GM18861 (cell line): Measurements from ENCODE around the gene TMEM121.
"Not testable (repeated sequence)": the region's sequence is repeated elsewhere in the genome, so short reads cannot be mapped to it uniquely, and the experiment has no call there.

Source experiments
- ATAC-seq: cut with Tn5 transposase; IDR thresholded peaks from one replicate; pipeline ENCODE4 v1.9.1; 2021; ENCODE audit not compliant: unreplicated experiment

The TMEM121 gene

DNA sequence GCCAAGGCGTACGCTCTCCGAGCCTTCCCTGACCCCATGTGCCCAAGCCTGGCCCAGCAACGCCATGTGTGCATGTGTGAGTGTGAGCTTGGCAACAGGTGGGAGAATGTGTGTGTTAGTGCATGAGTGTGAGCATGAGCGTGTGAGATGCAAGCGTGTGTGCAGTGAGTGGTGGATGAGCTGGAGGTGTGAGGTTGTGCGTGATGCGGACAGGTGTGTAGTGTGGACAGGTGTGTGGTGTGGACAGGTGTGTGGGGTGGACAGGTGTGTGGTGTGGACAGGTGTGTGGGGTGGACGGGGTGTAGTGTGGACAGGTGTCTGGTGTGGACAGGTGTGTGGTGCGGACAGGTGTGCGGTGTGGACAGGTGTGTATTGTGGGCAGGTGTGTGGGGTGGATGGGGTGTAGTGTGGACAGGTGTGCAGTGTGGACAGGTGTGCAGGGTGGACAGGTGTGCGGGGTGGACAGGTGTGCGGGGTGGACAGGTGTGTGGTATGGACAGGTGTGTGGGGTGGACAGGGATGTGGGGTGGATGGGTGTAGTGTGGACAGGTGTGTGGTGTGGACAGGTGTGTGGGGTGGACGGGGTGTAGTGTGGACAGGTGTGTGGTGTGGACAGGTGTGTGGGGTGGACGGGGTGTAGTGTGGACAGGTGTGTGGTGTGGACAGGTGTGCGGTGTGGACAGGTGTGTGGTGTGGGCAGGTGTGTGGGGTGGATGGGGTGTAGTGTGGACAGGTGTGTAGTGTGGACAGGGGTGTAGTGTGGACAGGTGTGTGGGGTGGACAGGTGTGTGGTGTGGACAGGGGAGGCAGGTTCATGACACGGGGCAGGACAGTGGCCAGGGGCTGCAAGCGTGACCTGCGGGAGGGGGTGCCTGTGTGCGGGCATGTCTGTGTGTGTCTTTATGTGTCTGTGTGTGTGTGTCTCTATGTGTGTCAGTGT, 41.1 kb downstream of the TMEM121 start:
- ATAC-seq = not testable (repeated sequence)

DNA sequence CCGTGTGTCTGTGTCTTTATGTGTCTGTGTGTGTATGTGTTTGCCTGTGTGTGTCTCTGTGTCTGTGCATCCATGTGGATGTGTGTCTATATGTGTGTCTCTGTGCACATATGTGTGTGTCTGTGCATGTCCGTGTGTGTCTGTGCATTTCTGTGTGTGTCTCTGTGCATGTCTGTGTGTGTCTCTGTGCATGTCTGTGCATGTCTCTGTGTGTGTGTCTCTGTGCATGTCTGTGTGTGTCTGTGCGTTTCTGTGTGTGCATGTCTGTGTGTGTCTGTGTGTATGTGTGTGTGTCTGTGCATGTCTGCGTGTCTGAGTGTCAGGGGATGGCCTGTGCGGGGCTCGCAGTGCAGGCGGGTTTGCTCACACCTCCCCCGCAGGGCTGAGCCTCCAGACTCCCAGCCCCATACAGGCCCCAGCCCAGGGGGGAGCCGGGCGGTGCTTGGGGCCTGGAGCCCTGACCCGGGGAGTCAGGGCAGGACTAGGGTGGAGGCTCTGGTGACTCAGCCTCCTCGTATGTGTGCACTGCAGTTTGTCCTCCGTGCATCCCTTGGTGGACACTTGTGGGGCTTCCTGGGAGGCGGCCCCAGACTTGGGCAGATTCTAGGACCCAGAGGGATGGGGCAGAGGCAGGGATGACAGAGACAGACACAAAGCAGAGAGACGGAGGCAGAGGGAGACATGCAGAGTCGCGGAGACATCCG, 41.9 kb downstream of the TMEM121 start:
- ATAC-seq = not testable (repeated sequence)

DNA sequence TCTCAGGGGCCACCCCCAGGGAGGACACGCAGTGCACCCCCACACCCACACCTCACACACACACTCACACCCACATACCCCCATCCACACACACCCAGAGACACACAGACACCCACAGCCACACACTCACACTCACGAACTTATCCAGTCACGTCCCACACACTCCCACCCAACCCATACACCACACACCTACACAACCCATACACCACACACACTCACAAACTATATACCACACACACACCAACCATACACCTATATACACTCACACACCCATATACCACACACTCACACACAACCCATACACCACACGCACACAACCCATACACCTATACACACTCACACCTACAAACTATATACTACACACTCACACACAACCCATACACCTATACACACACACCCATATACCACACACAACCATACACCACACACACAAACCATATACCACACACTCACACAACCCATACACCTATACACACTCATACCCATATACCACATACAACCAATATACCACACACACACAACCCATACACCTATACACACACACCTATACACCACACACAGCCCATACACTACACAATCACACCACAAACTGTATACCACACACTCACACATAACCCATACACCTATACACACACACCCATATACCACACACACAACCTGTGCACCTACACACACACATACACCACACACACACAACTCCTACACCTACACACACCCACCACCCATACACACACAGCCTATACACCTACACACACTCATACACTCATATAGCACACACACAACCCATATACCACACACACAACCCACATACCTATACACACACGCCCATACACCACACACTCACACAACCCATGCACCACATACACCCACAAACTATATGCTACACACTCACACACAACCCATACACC, 42.7 kb downstream of the TMEM121 start:
- no peak for ATAC-seq

GRCh38 chr14:105570482-105570881, 44.1 kb downstream of the TMEM121 start:
- ATAC-seq = no peak

DNA sequence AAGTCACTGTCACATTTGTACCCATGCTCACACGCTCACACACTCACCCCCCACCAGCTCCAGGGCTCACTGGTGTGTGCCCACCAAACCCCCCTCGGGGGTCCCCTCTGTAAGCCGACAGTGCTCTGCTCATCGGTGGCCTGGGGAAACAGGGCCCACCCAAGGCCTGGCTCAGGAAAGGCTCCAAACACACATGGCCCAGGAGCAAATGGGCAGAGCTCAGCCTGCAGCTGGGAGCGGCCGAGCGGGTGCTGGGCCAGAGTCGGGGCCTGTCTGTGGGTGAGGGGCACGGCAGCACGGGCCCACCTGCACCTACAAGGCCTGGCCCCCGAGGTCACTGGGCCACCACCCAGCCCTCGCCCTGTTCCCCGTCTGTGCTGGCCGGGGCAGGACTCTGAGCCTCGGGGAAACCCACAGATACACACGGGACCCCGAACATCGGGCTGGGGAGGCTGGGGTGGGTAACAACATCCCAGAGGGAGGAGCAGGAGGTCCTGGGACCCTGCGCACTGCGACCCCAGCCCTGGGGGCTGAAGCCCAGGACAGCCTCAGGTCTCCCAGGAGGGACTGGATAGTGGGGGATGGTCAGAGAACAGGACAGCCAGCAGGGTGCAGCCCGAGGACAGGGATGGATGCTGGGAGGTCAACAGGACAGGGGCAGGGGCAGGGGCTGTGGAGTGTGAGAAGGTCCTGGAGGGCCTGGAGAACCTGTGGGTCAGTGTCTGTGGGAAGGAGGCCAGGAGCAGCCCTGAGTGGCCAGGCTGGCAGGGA, 45.0 kb downstream of the TMEM121 start:
- not testable (repeated sequence) for ATAC-seq

DNA sequence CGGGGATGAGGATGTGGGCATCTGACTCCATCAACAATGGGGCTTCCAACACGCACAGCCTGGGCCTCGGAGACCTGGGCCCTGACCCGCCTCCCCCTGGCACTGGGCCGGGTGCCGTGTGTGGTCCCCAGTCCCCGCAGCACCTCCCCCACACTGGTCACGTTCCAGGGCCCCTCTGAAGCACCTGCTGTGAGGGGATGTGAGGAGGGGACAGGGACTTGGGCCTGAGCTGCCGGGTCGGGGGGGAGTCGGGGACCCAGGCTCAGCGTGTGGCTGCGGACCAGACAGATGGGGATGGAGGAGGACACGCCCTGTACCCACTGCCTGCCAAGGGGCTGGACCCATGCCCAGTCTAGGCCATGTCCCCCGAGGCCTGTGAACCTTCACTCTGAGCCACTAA, 45.7 kb downstream of the TMEM121 start:
- not testable (repeated sequence) for ATAC-seq

GRCh38 chr14:105573841-105574240, 47.5 kb downstream of the TMEM121 start:
- ATAC-seq = not testable (repeated sequence)

- ATAC-seq = peak; percentile 0
Measured at GRCh38 chr14:105574411-105574810, 48.0 kb downstream of the TMEM121 start.

DNA sequence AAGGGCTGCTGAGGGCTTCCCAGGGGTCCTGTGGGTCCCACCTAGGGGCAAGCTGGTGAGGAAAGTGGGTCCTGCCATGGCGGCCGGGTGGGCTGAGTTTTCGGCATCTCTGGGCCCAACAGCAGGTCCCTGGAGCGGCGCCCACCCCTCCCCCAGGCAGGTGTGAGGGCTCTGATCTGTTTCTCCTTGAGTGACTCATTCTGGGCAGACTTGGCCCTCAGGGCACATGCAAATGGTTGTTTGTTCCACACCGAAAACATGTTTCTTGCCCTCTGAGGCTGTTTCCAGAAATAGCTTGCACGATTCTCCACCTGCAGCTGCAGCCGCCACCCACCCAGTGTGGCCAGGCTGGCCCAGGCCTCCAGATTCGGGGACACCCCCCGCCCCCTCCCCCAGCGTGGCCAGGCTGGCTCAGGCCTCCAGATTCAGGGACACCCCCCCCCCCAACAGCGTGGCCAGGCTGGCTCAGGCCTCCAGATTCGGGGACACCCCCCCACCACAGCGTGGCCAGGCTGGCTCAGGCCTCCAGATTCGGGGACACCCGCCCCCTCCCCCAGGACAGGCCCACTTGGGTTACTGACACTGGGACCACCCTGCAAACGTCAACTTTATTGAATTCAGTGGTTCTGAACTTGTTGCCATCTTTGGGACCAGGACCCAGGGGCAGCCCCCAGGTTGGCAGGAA, 48.8 kb downstream of the TMEM121 start:
- peak; percentile 45 for ATAC-seq

DNA sequence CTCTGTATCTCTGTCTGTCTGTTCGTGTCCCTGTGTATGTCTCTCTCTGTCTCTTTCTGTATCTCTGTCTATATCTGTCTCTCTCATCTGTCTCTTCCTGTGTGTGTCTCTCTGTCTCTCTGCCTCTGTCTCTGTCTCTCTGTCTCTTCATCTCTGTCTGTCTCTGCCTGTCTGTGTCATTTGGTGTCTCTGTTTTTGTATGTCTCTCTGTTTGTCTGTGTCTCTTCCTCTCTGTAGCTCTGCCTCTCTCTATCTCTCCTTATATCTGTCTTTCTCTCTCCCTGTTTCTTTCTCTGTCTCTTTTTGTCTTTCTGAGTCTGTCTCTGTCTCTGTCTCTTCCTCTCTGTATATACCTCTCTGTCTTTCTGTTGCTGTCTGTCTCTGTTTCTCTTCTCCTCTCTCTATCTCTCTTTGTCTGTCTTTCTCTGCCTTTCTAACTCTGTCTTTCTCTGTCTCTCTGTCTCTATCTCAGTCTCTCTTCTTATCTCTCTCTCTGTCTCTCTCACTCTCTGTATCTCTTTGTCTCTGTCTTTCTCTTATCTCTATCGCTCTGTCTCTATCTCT, 50.2 kb downstream of the TMEM121 start:
- ATAC-seq = no peak

DNA sequence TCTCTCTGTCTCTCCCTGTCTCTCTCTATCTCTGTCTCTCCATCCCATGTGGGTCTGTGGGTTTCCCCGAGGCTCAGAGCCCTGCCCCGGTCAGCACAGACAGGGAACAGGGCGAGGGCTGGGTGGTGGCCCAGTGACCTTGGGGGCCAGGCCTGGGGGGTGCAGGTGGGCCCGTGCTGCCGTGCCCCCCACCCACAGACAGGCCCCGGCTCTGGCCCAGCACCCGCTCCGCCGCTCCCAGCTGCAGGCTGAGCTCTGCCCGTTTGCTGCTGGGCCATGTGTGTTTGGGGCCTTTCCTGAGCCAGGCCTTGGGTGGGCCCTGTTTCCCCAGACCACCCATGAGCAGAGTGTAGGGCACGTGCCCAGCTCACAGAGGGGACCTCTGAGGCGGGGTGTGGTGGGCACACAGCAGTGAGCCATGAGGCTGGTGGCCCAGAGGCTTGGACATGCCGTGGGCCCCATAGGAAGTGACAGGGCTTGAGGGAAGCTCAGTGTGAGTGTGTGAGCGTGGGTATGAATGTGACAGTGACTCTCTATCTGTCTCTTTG, 51.0 kb downstream of the TMEM121 start:
- ATAC-seq = no peak

DNA sequence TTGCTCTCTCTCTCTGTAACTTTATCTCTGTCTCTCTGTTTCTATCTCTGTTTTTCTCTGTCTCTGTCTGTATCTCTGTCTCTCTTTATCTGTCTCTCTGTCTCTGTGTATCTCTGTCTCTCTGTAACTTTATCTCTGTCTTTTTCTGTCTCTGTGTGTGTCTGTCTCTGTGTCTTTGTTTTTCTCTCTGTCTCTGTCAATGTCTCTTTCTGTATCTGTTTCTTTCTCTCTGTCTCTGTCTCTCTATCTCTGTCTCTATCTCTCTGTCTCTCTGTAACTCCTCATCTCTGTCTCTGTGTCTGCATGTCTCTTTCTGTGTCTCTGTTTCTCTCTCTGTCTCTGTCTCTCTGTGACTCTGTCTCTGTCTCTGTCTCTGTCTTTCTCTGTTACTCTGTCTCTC, 51.7 kb downstream of the TMEM121 start:
- no peak for ATAC-seq

DNA sequence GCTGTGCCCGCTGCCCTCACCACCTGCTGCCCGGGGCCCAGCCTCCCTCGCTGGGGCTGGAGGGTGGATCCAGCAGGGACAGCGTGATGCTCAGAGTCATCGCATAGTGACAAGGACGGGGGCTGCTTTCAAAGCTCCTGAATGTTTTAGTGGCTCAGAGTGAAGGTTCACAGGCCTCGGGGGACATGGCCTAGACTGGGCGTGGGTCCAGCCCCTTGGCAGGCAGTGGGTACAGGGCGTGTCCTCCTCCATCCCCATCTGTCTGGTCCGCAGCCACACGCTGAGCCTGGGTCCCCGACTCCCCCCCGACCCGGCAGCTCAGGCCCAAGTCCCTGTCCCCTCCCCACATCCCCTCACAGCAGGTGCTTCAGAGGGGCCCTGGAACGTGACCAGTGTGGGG, 52.8 kb downstream of the TMEM121 start:
- ATAC-seq = not testable (repeated sequence)
